ENCODE results near the gene EFHC1. TPM values are rescaled to one million over a fixed set of nuclear protein-coding genes. Genes with fewer than 3 reads are reported as not detected.

EFHC1 gene
- total and polyA plus RNA-seq, 2 of the 13 experiments (the other 11 are each of a cell fraction or from before 2014, with no cell fraction given): 23.4 to 29.5 TPM

DNA sequence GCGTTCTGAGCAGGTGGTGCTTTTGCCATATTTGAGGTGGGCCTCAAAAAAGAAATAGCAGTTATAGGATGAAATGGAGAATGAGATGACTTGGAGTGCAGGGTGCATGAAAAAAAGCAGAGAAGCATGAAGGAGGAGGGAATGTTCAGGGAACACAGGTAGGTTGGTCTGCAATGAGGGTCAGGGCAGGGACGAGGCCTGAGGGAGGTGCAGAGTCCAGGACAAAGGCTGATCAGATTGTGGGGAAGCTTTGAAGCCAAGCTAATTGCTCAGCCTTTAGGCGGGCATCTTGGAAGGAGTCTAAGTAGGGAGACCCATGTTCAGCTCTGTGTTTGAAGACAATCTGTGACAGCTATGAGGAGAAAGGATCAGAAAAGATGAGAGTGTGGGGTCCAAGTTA is 144.7 kb downstream of the EFHC1 start (continued):
- TF ChIP-seq ZNF260 (CRISPR knock-in tag; IDR thresholded peaks at IDR 0.05; ENCODE audit: borderline replicate concordance, low read depth) (no peak), ATF7-NPFF (CRISPR knock-in tag; IDR thresholded peaks at IDR 0.05; ENCODE audit: low read depth) (no peak), SMAD1 (CRISPR knock-in tag; IDR thresholded peaks at IDR 0.05; ENCODE audit: borderline replicate concordance, low read depth) (no peak), SMARCC2 (IDR thresholded peaks at IDR 0.05) (no peak), SIX4 (CRISPR knock-in tag; IDR thresholded peaks at IDR 0.05) (no peak), SMAD3 (CRISPR knock-in tag; IDR thresholded peaks at IDR 0.05) (no peak), RCOR2 (CRISPR knock-in tag; IDR thresholded peaks at IDR 0.05) (no peak), CHD4 (IDR thresholded peaks at IDR 0.05; ENCODE audit: borderline replicate concordance, low read length) (no peak), PRMT3 (CRISPR knock-in tag; IDR thresholded peaks at IDR 0.05; ENCODE audit: borderline replicate concordance, low read depth) (no peak), ZBTB7A (CRISPR knock-in tag; IDR thresholded peaks at IDR 0.05) (0 out of 2 replicates have a peak, but pooled peaks have one; percentile 17), NCOA1 (CRISPR knock-in tag; IDR thresholded peaks at IDR 0.05) (no peak), KLF15 (CRISPR knock-in tag; IDR thresholded peaks at IDR 0.05; ENCODE audit: borderline replicate concordance) (no peak)
- TF ChIP-seq, protein P1, sequence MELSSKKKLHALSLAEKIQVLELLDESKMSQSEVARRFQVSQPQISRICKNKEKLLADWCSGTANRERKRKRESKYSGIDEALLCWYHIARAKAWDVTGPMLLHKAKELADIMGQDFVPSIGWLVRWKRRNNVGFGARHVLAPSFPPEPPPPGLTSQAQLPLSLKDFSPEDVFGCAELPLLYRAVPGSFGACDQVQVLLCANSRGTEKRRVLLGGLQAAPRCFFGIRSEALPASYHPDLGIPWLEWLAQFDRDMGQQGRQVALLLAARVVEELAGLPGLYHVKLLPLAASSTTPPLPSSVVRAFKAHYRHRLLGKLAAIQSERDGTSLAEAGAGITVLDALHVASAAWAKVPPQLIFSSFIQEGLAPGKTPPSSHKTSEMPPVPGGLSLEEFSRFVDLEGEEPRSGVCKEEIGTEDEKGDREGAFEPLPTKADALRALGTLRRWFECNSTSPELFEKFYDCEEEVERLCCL (CRISPR knock-in tag; IDR thresholded peaks at IDR 0.05; ENCODE audit: borderline replicate concordance): no peak
- TF ChIP-seq, protein P2, sequence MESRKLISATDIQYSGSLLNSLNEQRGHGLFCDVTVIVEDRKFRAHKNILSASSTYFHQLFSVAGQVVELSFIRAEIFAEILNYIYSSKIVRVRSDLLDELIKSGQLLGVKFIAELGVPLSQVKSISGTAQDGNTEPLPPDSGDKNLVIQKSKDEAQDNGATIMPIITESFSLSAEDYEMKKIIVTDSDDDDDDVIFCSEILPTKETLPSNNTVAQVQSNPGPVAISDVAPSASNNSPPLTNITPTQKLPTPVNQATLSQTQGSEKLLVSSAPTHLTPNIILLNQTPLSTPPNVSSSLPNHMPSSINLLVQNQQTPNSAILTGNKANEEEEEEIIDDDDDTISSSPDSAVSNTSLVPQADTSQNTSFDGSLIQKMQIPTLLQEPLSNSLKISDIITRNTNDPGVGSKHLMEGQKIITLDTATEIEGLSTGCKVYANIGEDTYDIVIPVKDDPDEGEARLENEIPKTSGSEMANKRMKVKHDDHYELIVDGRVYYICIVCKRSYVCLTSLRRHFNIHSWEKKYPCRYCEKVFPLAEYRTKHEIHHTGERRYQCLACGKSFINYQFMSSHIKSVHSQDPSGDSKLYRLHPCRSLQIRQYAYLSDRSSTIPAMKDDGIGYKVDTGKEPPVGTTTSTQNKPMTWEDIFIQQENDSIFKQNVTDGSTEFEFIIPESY (CRISPR knock-in tag; IDR thresholded peaks at IDR 0.05): no peak
- TF ChIP-seq, protein P3, sequence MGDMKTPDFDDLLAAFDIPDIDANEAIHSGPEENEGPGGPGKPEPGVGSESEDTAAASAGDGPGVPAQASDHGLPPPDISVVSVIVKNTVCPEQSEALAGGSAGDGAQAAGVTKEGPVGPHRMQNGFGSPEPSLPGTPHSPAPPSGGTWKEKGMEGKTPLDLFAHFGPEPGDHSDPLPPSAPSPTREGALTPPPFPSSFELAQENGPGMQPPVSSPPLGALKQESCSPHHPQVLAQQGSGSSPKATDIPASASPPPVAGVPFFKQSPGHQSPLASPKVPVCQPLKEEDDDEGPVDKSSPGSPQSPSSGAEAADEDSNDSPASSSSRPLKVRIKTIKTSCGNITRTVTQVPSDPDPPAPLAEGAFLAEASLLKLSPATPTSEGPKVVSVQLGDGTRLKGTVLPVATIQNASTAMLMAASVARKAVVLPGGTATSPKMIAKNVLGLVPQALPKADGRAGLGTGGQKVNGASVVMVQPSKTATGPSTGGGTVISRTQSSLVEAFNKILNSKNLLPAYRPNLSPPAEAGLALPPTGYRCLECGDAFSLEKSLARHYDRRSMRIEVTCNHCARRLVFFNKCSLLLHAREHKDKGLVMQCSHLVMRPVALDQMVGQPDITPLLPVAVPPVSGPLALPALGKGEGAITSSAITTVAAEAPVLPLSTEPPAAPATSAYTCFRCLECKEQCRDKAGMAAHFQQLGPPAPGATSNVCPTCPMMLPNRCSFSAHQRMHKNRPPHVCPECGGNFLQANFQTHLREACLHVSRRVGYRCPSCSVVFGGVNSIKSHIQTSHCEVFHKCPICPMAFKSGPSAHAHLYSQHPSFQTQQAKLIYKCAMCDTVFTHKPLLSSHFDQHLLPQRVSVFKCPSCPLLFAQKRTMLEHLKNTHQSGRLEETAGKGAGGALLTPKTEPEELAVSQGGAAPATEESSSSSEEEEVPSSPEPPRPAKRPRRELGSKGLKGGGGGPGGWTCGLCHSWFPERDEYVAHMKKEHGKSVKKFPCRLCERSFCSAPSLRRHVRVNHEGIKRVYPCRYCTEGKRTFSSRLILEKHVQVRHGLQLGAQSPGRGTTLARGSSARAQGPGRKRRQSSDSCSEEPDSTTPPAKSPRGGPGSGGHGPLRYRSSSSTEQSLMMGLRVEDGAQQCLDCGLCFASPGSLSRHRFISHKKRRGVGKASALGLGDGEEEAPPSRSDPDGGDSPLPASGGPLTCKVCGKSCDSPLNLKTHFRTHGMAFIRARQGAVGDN (CRISPR knock-in tag; IDR thresholded peaks at IDR 0.05): no peak; the same call in 1 of the 2 replicates
- TF ChIP-seq, protein P4, sequence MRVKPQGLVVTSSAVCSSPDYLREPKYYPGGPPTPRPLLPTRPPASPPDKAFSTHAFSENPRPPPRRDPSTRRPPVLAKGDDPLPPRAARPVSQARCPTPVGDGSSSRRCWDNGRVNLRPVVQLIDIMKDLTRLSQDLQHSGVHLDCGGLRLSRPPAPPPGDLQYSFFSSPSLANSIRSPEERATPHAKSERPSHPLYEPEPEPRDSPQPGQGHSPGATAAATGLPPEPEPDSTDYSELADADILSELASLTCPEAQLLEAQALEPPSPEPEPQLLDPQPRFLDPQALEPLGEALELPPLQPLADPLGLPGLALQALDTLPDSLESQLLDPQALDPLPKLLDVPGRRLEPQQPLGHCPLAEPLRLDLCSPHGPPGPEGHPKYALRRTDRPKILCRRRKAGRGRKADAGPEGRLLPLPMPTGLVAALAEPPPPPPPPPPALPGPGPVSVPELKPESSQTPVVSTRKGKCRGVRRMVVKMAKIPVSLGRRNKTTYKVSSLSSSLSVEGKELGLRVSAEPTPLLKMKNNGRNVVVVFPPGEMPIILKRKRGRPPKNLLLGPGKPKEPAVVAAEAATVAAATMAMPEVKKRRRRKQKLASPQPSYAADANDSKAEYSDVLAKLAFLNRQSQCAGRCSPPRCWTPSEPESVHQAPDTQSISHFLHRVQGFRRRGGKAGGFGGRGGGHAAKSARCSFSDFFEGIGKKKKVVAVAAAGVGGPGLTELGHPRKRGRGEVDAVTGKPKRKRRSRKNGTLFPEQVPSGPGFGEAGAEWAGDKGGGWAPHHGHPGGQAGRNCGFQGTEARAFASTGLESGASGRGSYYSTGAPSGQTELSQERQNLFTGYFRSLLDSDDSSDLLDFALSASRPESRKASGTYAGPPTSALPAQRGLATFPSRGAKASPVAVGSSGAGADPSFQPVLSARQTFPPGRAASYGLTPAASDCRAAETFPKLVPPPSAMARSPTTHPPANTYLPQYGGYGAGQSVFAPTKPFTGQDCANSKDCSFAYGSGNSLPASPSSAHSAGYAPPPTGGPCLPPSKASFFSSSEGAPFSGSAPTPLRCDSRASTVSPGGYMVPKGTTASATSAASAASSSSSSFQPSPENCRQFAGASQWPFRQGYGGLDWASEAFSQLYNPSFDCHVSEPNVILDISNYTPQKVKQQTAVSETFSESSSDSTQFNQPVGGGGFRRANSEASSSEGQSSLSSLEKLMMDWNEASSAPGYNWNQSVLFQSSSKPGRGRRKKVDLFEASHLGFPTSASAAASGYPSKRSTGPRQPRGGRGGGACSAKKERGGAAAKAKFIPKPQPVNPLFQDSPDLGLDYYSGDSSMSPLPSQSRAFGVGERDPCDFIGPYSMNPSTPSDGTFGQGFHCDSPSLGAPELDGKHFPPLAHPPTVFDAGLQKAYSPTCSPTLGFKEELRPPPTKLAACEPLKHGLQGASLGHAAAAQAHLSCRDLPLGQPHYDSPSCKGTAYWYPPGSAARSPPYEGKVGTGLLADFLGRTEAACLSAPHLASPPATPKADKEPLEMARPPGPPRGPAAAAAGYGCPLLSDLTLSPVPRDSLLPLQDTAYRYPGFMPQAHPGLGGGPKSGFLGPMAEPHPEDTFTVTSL (CRISPR knock-in tag; IDR thresholded peaks at IDR 0.05; ENCODE audit: borderline replicate concordance): no peak
